BLaER1 treated with 17β-estradiol and CSF1 and Interleukin-3, amounts not matched to agents 10 nM and 100 nM (cell line): ENCODE data around the gene ERCC8.
A peak's percentile ranks its signal among the peaks of the same experiment; 100 is the strongest.
"Not testable (repeated sequence)": the region's sequence is repeated elsewhere in the genome, so short reads cannot be mapped to it uniquely, and the experiment has no call there.

Source experiments
- H3K27ac ChIP-seq, 11 experiments: shearing (Covaris generic); formaldehyde crosslinking; 2 replicates each; pipeline ENCODE4 v1.8.1; 2022
- H3K27me3 ChIP-seq, 11 experiments: shearing (Covaris generic); formaldehyde crosslinking; 2 replicates each; pipeline ENCODE4 v1.8.1; 2022
- H3K36me3 ChIP-seq, 11 experiments: shearing (Covaris generic); formaldehyde crosslinking; 2 replicates each; pipeline ENCODE4 v1.8.1; 2022
- H3K4me1 ChIP-seq, 10 experiments: shearing (Covaris generic); formaldehyde crosslinking; 2 replicates each; pipeline ENCODE4 v1.8.1; 2022
- H3K4me2 ChIP-seq, 11 experiments: shearing (Covaris generic); formaldehyde crosslinking; 2 replicates each; pipeline ENCODE4 v1.8.1; 2022
- H3K4me3 ChIP-seq, 10 experiments: shearing (Covaris generic); formaldehyde crosslinking; 2 replicates each; pipeline ENCODE4 v1.8.1; 2022
- H3K9ac ChIP-seq, 11 experiments: shearing (Covaris generic); formaldehyde crosslinking; 2 replicates each; pipeline ENCODE4 v1.8.1; 2022
- H3K9me3 ChIP-seq, 11 experiments: shearing (Covaris generic); formaldehyde crosslinking; replicated peaks in 1 of 11; 2 replicates each; pipeline ENCODE4 v1.8.1; 2022
- H4K20me1 ChIP-seq, 11 experiments: shearing (Covaris generic); formaldehyde crosslinking; 2 replicates each; pipeline ENCODE4 v1.8.1; 2022
- Cebpa-rat ChIP-seq, 11 experiments: shearing (Covaris generic); IDR thresholded peaks; 2 replicates each; pipeline ENCODE4 v1.8.1; 2022

Gene ERCC8

GRCh38 chr5:60944904-60945812, at the start of gene ERCC8, which contains the start of gene NDUFAF2:
Gene ERCC8 (minus strand): TSS chr5:60945070. CDS start chr5:60945008, 62 bp downstream.
Gene NDUFAF2 (plus strand): TSS chr5:60945205. CDS start chr5:60945256, 51 bp downstream.
- Histone ChIP-seq H3K27ac (peak within 1 kb of the TSS; percentile 42 to 87 (median 81)), H3K4me1 (peaks cover 22 to 43% (median 28%) of the 10 kb centered on the region in 10 experiments), H3K4me2 (peak within 1 kb of the TSS; percentile 88 to 99 (median 94)), H4K20me1 (peaks cover 0 to 26% (median 5%) of the 10 kb centered on the region in 11 experiments; a peak in 7 of 22 replicates), H3K4me3 (peak within 1 kb of the TSS; percentile 62 to 89 (median 77)), H3K9ac (peak within 1 kb of the TSS; percentile 76 to 91 (median 85)), H3K36me3 (peaks cover 4 to 29% (median 18%) of the 10 kb centered on the region in 11 experiments; a peak in 20 of 22 replicates), H3K27me3 (no peaks in the 10 kb centered on the region), H3K9me3 (peaks cover 0 to 25% (median 15%) of the 10 kb centered on the region in 11 experiments; a peak in 17 of 22 replicates)
- no peak for TF ChIP-seq Cebpa-rat (IDR thresholded peaks at IDR 0.05)

- Histone ChIP-seq H3K36me3 (peaks cover 19 to 54% (median 42%) of the 10 kb centered on the region in 11 experiments), H4K20me1 (peaks cover 0 to 24% (median 0%) of the 10 kb centered on the region in 11 experiments; a peak in 5 of 22 replicates), H3K9me3 (peaks cover 59 to 75% (median 70%) of the 10 kb centered on the region in 11 experiments), H3K27ac (no peak overlapping the region), H3K4me2 (no peak overlapping the region), H3K9ac (no peak overlapping the region), H3K4me3 (peak overlapping the region in 6 of 10 experiments; percentile 6 to 40 (median 26); a peak in 6 of 20 replicates), H3K4me1 (no peaks in the 10 kb centered on the region), H3K27me3 (no peaks in the 10 kb centered on the region)
- TF ChIP-seq Cebpa-rat (IDR thresholded peaks at IDR 0.05), result no peak
Observed at GRCh38 chr5:60993875-60994571, 49.2 kb upstream of the ERCC8 start.

DNA sequence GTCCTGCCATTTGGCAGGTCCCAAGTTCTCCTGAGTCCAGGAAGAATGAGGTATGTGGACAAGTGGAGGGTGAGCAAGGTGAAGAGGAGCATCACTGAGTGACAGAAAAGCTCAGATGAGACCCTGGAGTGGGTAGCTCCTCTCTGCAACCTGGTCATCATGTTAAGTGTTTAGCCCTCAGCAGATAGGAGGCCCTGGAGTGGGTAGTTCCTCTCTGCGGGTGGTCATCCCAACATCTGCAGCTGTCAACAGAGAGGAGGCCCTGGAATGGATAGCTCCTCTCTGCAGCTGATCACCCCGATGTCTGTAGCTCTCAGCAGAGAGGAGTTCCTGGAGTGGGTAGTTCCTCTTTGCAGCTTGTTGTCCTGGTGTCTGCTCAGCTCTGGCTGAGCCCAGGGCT, 48.6 kb upstream of the ERCC8 start:
- H3K27me3 ChIP-seq, result no peaks in the 10 kb centered on the region
- H3K9me3 ChIP-seq, result peaks cover 65 to 81% (median 76%) of the 10 kb centered on the region in 11 experiments
- H3K4me3 ChIP-seq, result peak overlapping the region in 7 of 10 experiments; percentile 6 to 43 (median 29); a peak in 10 of 20 replicates
- H3K4me1 ChIP-seq, result no peaks in the 10 kb centered on the region
- peaks cover 0 to 22% (median 0%) of the 10 kb centered on the region in 11 experiments; a peak in 5 of 22 replicates for H4K20me1 ChIP-seq
- peaks cover 21 to 55% (median 43%) of the 10 kb centered on the region in 11 experiments for H3K36me3 ChIP-seq
- TF ChIP-seq Cebpa-rat (IDR thresholded peaks at IDR 0.05), result no peak
- no peak overlapping the region for H3K27ac ChIP-seq
- H3K9ac ChIP-seq, result no peak overlapping the region
- H3K4me2 ChIP-seq, result no peak overlapping the region

GRCh38 chr5:60992871-60993270, 48.0 kb upstream of the ERCC8 start:
- Histone ChIP-seq H3K4me1 (peaks cover 0 to 5% (median 2%) of the 10 kb centered on the region in 10 experiments; a peak in 8 of 20 replicates), H3K9me3 (peaks cover 71 to 87% (median 82%) of the 10 kb centered on the region in 11 experiments), H3K9ac (no peak overlapping the region), H3K4me2 (no peak overlapping the region), H3K27ac (no peak overlapping the region), H4K20me1 (peaks cover 0 to 22% (median 0%) of the 10 kb centered on the region in 11 experiments; a peak in 5 of 22 replicates), H3K36me3 (peaks cover 22 to 55% (median 43%) of the 10 kb centered on the region in 11 experiments), H3K27me3 (no peaks in the 10 kb centered on the region), H3K4me3 (peak overlapping the region in 7 of 10 experiments; percentile 6 to 43 (median 29); a peak in 8 of 20 replicates)
- no peak for TF ChIP-seq Cebpa-rat (IDR thresholded peaks at IDR 0.05)

- no peaks in the 10 kb centered on the region for H3K27me3 ChIP-seq
- peaks cover 0 to 12% (median 8%) of the 10 kb centered on the region in 10 experiments; a peak in 9 of 20 replicates for H3K4me1 ChIP-seq
- no peak overlapping the region for H3K4me2 ChIP-seq
- H3K9ac ChIP-seq, result no peak overlapping the region
- H3K4me3 ChIP-seq, result no peak overlapping the region
- H3K36me3 ChIP-seq, result peaks cover 29 to 66% (median 40%) of the 10 kb centered on the region in 11 experiments
- H3K9me3 ChIP-seq, result peaks cover 89 to 100% (median 97%) of the 10 kb centered on the region in 11 experiments
- no peaks in the 10 kb centered on the region; a peak in 1 of 22 replicates for H4K20me1 ChIP-seq
- TF ChIP-seq Cebpa-rat (IDR thresholded peaks at IDR 0.05), result no peak
- H3K27ac ChIP-seq, result no peak overlapping the region
Observed at GRCh38 chr5:60989790-60990189, 44.9 kb upstream of the ERCC8 start.

DNA sequence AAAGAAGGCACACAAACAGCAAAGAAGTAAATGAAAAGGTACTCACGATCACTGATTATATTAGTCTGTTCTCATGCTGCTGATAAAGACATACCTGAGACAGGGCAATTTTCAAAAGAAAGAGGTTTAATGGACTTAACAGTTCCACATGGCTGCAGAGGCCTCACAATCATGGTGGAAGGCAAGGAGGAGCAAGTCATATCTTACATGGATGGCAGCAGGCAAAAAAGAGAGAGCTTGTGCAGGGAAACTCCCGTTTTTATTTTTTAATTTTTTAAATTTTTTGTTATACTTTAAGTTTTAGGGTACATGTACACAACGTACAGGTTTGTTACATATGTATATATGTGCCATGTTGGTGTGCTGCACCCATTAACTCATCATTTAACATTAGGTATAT, 37.3 kb upstream of the ERCC8 start:
- Histone ChIP-seq H3K36me3 (peaks cover 4 to 48% (median 16%) of the 10 kb centered on the region in 11 experiments; a peak in 15 of 22 replicates), H3K9me3 (peaks cover 42 to 66% (median 49%) of the 10 kb centered on the region in 11 experiments), H4K20me1 (peaks cover 0 to 12% (median 0%) of the 10 kb centered on the region in 11 experiments; a peak in 3 of 22 replicates)
- H3K4me1 ChIP-seq, H3K27me3 ChIP-seq, H3K27ac ChIP-seq, H3K9ac ChIP-seq, H3K4me2 ChIP-seq, H3K4me3 ChIP-seq: not testable (repeated sequence)

DNA sequence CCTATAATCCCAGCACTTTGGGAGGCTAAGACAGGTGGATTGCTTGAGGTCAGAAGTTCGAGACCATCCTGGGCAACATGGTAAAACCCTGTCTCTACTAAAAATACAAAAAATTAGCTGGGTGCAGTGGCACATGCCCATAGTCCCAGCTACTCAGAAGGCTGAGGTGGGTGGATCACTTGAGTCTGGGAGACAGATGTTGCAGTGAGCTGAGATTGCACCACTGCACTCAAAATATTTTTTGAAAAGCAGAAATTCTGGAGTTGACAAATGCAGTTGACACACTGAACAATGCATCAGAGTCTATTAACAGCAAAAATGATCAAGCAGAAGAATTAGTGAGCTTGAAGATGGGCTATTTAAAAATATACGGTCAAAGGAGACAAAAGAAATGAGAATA, 35.6 kb upstream of the ERCC8 start:
- Histone ChIP-seq H3K4me1 (no peaks in the 10 kb centered on the region), H3K36me3 (peaks cover 0 to 32% (median 6%) of the 10 kb centered on the region in 11 experiments; a peak in 10 of 22 replicates), H3K9ac (no peak overlapping the region), H3K27me3 (no peaks in the 10 kb centered on the region), H4K20me1 (peaks cover 0 to 20% (median 0%) of the 10 kb centered on the region in 11 experiments; a peak in 3 of 22 replicates), H3K27ac (no peak overlapping the region), H3K4me2 (no peak overlapping the region), H3K9me3 (peaks cover 26 to 51% (median 33%) of the 10 kb centered on the region in 11 experiments), H3K4me3 (no peak overlapping the region)
- no peak for TF ChIP-seq Cebpa-rat (IDR thresholded peaks at IDR 0.05)

- Histone ChIP-seq H3K36me3 (peaks cover 0 to 33% (median 12%) of the 10 kb centered on the region in 11 experiments; a peak in 14 of 22 replicates), H3K4me2 (no peak overlapping the region), H3K9ac (no peak overlapping the region), H4K20me1 (peaks cover 0 to 29% (median 0%) of the 10 kb centered on the region in 11 experiments; a peak in 5 of 22 replicates), H3K27me3 (no peaks in the 10 kb centered on the region), H3K4me3 (no peak overlapping the region), H3K9me3 (peaks cover 19 to 49% (median 30%) of the 10 kb centered on the region in 11 experiments; a peak in 21 of 22 replicates), H3K27ac (no peak overlapping the region), H3K4me1 (no peaks in the 10 kb centered on the region)
- no peak for TF ChIP-seq Cebpa-rat (IDR thresholded peaks at IDR 0.05)
Observed at GRCh38 chr5:60978968-60979367, 34.1 kb upstream of the ERCC8 start.
